NCI-H1105 treated with DMSO at 0.1 percent for 48 hours (cell line): ENCODE results near the gene SLC12A8.

ENCODE experiments used
- DNase-seq: peaks from one replicate; lab custom pipeline; 2025; lab: John Stamatoyannopoulos, UW

Gene SLC12A8

GRCh38 chr3:125140011-125140817 lies 72.3 kb downstream of the SLC12A8 start:
- DNase-seq, result no peak

GRCh38 chr3:125139386-125139785 lies 73.2 kb downstream of the SLC12A8 start:
- DNase-seq, result no peak

DNA sequence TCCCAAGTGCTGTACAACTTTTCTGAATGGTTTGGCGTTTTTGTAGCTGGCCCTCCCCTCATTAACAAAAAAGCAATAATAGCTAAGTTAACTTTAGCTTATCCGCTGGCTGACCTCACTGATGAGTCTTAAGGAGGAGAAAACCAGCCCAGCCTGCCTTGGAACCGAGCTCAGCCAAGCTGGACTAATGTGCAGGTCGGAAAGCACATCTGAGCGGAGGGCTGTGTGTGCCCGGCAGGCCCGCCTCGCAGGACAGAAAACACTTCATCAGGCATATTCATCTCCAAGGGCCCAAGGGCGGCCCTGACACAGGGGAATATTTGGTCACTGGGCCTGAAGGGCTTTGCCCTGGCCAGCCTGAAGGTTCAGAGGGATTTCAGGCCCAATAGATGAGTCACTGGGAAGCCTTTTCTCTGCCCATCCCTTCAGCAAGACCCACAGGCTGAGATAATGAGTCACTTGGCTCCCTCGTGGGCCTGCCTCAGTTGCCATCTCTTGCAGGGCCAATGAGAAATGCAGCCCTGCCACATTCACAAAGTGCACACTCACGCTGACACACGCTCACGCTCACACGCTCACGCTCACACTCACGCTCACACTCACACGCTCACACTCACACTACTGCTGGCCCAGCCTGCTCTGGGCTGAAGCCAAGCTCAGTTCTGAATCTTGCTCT lies 75.1 kb downstream of the SLC12A8 start:
- no peak for DNase-seq

GRCh38 chr3:125136966-125137357 lies 75.6 kb downstream of the SLC12A8 start:
- no peak for DNase-seq

DNA sequence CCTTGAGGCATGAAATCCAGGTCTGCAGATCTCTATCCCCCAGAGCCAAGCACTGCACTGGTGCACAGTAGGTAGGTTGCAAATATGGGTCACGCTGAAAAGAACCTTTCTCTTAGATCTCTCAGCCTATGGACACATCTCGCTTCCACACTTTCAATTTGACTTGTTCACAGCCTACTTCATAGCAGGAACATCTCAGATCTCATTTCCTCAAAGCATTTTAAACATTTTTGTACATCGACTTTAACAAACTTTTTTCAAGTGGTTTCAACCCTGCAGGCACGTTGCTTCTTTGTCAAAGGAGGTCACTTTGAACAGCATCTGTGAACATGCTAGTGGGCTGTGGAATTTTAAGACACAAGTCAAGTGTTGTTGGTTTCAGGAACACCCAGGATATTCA lies 76.0 kb downstream of the SLC12A8 start:
- DNase-seq, result no peak

DNA sequence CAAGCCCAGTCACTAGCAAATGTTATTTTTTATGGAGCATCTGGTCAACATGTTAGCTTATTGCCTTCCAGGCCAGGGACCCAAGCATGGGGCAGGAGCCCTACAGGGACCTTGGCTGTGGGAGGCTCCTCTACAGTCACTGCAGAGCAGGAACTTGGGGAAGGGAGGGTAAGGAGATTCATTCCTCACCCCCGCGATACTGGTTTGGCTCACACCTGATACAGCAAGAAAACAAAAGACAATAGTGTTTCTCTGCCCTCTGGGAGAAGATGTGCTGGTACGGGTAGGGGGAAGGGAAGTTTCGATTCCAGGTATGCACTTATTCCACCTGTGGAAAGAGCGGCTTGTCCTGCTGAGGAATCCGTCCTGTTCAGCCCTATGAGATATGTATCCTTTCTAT lies 77.6 kb downstream of the SLC12A8 start:
- no peak for DNase-seq

DNA sequence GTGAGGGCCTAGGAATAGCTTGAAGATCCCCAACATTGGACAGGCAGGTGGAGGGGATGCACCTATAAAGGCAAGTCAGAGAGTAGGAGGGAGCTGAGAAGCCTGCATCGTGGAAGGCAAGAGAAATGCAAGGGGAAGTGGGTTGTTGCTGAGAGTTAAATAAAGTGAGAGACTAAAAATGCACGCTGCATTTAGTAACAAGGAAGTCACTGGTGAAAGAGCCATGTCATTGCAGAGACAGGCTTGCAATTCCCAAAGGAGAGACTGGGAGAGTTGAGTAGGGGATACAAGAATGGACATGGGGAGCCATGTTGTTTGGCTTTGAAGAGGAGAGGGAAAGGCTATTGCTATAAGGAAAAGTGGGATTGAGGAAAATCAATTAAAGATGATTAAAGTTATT lies 79.7 kb downstream of the SLC12A8 start:
- no peak for DNase-seq

GRCh38 chr3:125129512-125129997 lies 83.0 kb downstream of the SLC12A8 start:
- peak; percentile 11 for DNase-seq

GRCh38 chr3:125128861-125129501 lies 83.6 kb downstream of the SLC12A8 start:
- DNase-seq, result no peak

DNA sequence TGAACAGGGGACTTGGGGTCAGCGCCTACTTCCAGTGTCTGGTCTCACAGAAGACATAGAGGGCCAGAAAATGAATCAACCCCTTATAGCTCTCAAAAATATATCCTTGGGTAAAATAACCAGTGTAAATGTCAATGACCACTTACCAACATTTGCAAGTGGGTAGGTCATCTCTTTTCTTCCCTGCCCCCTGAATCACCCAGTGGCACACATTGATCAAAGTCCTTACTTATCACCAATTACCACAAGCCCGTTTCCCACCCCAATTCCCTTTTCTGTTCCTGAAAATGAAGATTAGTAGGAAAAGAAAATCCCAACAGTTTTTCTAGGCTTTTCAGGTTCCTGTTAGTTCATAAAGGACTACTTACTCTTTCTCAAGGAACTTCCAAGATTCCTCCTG lies 86.2 kb downstream of the SLC12A8 start:
- no peak for DNase-seq

DNA sequence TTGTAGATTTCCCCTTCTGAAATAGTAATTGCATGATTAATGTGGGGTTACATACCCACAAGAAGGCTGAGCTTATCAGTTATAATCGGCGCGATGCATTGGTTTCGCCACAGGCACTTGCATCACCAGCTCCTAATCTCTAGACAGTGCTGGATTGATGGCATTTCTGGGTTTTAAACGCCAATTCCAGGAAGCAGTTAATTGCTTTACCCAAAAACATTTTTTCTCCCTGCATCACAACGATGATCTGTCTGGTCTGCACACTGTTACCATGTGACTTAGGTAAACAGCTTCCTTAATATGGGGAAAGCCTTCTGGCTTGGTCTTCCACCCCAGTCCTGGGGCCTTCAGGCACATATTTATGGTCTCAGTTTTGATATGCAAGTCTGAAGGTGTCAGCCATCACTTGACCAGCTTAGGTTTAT lies 86.7 kb downstream of the SLC12A8 start:
- DNase-seq, result no peak

DNA sequence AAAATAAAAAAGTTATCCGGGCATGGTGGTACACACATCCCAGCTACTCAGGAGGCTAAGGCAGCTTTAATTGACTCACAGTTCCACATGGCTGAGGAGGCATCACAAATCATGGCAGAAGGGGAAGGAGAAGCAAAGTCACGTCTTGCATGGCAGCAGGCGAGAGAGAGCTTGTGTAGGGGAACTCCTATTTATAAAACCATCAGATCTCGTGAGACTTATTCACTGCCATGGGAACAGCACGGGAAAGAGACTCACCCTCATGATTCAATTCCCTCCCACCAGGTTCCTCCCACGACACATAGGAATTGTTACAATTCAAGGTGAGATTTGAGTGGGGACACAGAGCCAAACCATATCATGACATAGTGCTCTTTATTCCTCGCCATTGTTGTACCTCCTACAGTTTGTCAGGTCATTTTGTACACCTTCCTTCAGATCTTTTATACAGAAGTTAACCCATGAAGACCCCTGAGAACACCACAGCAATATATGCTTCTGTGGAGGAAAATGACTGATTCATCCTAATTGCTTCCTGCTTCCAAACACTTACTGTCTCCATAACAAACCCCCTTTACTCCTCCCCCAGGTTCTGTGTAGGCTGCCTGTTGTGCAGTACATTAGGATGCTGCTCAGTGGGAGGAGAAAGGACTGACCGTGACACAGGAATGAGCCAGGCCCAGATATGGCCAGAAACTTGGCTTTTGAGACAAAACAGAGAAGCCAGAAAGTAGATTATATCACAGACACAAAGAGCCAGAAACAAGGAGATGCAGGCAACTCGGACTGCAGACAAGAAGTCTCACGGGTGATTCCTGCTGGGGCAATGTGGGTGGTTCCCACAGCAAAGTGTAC lies 88.9 kb downstream of the SLC12A8 start:
- DNase-seq, result no peak

- DNase-seq, result no peak
Measured at GRCh38 chr3:125121246-125122010, 91.1 kb downstream of the SLC12A8 start.

DNA sequence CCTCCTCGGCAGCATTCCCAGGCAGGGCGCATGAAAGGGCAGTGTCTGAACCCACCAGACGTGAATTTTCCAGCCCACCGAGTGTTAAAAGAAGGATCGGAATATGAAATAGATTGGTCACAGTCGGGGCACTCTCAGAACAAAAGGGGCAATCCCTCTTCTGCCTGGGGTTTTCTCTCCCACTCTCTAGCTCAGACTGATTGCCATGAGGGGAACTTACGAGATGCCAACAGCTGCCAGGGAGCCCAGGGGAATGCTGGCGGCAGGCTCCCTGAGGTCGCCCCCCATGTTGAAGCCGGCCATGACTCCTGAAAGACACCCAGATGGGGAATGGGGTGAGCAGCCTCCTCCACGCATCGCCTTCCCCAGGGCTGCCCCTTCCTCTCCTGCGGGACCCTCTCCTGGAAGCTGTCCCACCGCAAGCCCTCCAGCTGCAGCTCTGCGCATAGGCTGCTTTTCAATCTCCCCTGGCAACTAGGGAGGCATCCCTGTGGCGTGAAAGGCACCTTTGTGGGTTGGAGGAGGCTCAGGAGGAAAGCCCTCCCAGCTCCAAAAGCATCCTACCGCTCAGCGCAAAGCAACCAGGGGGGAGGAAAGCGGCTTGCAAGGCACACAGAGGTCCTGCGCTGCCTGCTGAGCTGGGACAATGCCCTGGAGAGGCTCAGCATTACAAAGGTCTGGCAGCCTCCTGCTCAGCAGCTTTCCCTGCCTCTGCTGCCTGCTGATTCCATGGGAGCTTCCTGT lies 92.0 kb downstream of the SLC12A8 start:
- DNase-seq, result no peak

GRCh38 chr3:125119752-125120378 lies 92.7 kb downstream of the SLC12A8 start:
- DNase-seq, result no peak

DNA sequence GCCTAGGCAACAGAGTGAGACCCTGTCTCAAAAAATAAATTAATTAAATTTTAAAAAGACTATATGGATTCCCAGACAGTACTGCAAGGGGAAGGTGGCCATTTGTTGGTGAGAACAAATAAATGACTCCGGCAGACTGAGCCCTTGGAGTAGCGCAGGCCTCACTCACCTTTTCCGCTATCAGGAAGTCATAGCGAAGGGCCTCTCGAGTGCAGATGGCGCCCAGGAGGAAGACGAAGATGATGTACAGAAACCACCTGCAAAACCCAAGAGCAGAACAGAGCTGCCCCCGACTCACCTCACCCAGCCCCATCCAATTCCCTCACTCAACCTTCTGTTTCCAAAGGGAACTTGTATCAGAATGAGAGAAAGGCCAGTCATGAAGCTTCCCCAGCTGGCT lies 93.9 kb downstream of the SLC12A8 start:
- DNase-seq, result no peak

GRCh38 chr3:125117631-125118191 lies 94.8 kb downstream of the SLC12A8 start:
- no peak for DNase-seq

DNA sequence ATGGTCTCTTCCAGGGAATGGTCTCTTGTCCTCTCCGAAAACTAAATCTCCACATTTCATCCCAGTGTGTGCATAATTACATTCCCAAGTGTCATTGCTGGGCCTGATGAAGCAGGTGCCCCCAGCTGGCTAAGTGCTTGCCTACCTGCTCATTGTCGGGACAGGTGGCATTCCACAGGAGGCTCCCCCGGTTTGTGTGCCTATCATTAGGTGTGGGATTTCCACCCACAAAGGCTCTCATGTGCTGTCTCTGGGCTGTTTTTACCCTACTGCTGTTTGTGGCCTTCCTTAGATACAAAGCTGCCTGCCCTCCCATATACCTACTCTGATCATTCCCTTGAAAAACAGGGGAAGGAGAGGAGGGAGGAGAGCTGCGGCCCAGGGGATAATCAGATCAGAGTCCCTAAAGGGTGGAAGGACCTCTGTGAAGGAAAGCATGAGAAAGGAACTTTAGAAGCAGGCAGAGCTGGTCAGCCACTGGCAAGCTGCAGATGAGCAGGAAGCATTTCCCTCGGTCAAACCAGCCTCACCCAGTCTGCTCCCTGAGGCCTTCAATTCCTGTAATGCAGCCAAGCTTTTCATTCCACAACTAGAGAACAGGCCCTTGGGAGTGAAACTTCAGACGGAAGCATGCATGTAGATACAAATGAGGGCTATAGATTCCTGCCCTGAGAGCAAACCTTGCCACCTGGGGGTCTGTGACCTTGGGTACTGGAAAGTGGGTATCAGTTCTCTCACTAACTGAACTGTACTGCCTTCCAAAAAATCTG lies 96.1 kb downstream of the SLC12A8 start:
- DNase-seq, result no peak

GRCh38 chr3:125115640-125116039 lies 96.9 kb downstream of the SLC12A8 start:
- DNase-seq, result peak; percentile 10
